IPS-18c (cell line): ENCODE results near the gene BARX2.

ENCODE experiments used
- H3K4me3 ChIP-seq: 2 replicates; pipeline ENCODE4 v1.7.0; 2013; ENCODE audit warnings: low read depth, mild to moderate bottlenecking, low read length, moderate library complexity; ENCODE audit not compliant: insufficient read depth
- H3K9me3 ChIP-seq: one replicate; pipeline ENCODE4 v1.6.1; 2013; ENCODE audit warnings: mild to moderate bottlenecking, low read length, moderate library complexity; ENCODE audit not compliant: control insufficient read depth, insufficient read depth

Gene BARX2

GRCh38 chr11:129388824-129389223 lies 13.2 kb downstream of the BARX2 start:
- H3K4me3 ChIP-seq = no peak overlapping the region

GRCh38 chr11:129390303-129390821 lies 14.7 kb downstream of the BARX2 start:
- Histone ChIP-seq H3K4me3 (no peak overlapping the region), H3K9me3 (no peaks in the 10 kb centered on the region)

More at GRCh38 chr11:129388824-129389223, 13.2 kb downstream of the BARX2 start:
- H3K9me3 ChIP-seq = no peaks in the 10 kb centered on the region

- Histone ChIP-seq H3K9me3 (no peaks in the 10 kb centered on the region), H3K4me3 (no peak overlapping the region)
These were observed 15.7 kb downstream of the BARX2 start for GRCh38 chr11:129391360-129391759.

GRCh38 chr11:129391821-129392220 lies 16.2 kb downstream of the BARX2 start:
- Histone ChIP-seq H3K9me3 (no peaks in the 10 kb centered on the region), H3K4me3 (no peak overlapping the region)

GRCh38 chr11:129392995-129393394 lies 17.3 kb downstream of the BARX2 start:
- no peak overlapping the region for H3K4me3 ChIP-seq

GRCh38 chr11:129394709-129395108 lies 19.1 kb downstream of the BARX2 start:
- Histone ChIP-seq H3K4me3 (no peak overlapping the region), H3K9me3 (no peaks in the 10 kb centered on the region)

More at GRCh38 chr11:129392995-129393394, 17.3 kb downstream of the BARX2 start:
- H3K9me3 ChIP-seq = no peaks in the 10 kb centered on the region

GRCh38 chr11:129395432-129395831 lies 19.8 kb downstream of the BARX2 start:
- Histone ChIP-seq H3K9me3 (no peaks in the 10 kb centered on the region), H3K4me3 (no peak overlapping the region)

- Histone ChIP-seq H3K4me3 (no peak overlapping the region), H3K9me3 (no peaks in the 10 kb centered on the region)
These were observed 20.2 kb downstream of the BARX2 start for GRCh38 chr11:129395883-129396282.

- Histone ChIP-seq H3K4me3 (no peak overlapping the region), H3K9me3 (no peaks in the 10 kb centered on the region)
These were observed 20.8 kb downstream of the BARX2 start for GRCh38 chr11:129396454-129396853.

- Histone ChIP-seq H3K4me3 (no peak overlapping the region), H3K9me3 (no peaks in the 10 kb centered on the region)
These were observed 26.8 kb downstream of the BARX2 start for GRCh38 chr11:129402206-129403171.

GRCh38 chr11:129404731-129405130 lies 29.1 kb downstream of the BARX2 start:
- Histone ChIP-seq H3K9me3 (no peaks in the 10 kb centered on the region), H3K4me3 (no peak overlapping the region)

GRCh38 chr11:129408865-129409444 lies 33.3 kb downstream of the BARX2 start:
- H3K4me3 ChIP-seq = no peak overlapping the region
- peaks cover 3% of the 10 kb centered on the region for H3K9me3 ChIP-seq

- no peak overlapping the region for H3K4me3 ChIP-seq
- H3K9me3 ChIP-seq = peaks cover 3% of the 10 kb centered on the region
These were observed 34.8 kb downstream of the BARX2 start for GRCh38 chr11:129410395-129410960.

- H3K9me3 ChIP-seq = peaks cover 3% of the 10 kb centered on the region
- H3K4me3 ChIP-seq = no peak overlapping the region
These were observed 36.8 kb downstream of the BARX2 start for GRCh38 chr11:129412494-129412893.

GRCh38 chr11:129414144-129414872 lies 38.7 kb downstream of the BARX2 start:
- H3K4me3 ChIP-seq = no peak overlapping the region
- peaks cover 3% of the 10 kb centered on the region for H3K9me3 ChIP-seq

- Histone ChIP-seq H3K9me3 (peaks cover 3% of the 10 kb centered on the region), H3K4me3 (no peak overlapping the region)
These were observed 40.6 kb downstream of the BARX2 start for GRCh38 chr11:129416080-129416820.
